ENCODE measurements around the gene MAN1C1. TPM values are rescaled to one million over a fixed set of nuclear protein-coding genes. Genes with fewer than 3 reads are reported as not detected.

Gene MAN1C1
- polyA plus RNA-seq, 4 donors: 14.5 to 21.7 (median 18.5) TPM

DNA sequence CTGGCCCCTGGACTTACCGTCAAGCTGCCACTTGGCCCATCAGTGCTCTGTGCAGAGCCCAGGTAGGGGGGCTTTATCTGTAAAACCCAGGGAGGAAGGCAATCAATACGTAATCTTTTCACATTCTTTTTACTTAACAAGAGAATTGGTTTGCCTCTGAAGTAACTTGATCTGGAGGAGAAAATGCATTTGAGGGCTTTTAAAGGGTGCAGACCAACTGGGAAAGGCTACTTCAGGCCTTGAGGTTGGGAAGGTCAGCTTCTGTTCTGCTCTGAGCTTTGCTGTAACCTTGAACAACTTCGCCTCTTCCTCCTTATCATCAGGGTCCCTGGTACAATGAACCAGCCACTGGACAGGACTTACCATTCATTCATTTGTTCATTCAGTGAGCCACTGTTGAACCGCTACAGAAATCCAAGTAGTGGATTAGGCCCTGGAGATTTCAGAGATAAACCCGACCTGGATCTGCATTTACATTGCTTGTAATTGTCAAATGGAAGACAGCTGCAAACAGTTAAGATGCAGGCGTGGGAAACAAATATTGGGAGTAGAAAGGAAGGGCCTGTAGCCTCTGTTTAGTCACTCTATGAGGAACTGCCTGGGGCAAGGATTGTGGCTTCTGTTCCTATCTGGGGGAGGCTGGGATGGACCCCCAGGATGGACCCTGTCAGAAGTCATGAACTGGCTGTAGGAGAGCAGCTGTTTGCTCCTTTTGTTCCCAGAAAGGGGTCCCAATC is 90.9 kb downstream of the MAN1C1 start:
- DNase-seq (ENCODE audit: low read depth in 4 of 4, low spot score in 2 of 4): no peak

DNA sequence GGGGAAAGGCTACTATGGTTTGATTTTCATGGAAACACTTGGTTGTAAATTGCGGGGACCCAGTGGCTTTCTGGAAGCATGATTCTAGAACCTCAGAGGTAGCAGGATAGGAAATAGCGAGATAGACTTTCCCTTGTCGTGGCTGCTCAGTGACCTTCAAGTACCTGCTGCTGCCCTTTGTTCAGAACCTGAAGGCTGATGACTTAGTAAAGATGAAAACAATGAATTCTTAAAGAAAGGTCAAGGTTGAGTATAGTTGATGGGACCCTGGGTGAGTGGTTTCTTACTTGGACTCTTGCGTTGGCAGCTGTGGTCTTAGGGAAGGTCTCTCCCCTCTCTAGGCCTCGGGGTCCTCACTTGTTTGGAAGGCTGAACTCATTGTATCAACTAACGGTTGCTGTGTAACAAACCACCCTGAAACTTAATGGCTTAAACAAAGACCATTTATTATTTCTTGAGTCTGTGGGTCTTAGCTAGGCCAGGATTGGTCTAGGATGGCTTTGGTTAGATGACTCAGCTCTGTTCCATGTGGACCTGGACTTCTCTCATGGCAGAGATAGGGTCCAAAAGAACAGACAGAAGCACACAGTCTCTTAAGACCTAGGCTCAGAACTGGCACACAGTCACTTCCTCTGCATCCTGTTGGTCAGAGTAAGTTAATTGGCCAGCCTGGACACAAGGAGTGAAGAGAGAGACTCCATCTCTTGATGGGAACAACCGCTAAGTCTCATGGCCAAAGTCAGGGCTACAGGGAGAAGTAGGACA is 94.2 kb downstream of the MAN1C1 start:
- no peak for DNase-seq (ENCODE audit: low read depth in 4 of 4, low spot score in 2 of 4)

DNA sequence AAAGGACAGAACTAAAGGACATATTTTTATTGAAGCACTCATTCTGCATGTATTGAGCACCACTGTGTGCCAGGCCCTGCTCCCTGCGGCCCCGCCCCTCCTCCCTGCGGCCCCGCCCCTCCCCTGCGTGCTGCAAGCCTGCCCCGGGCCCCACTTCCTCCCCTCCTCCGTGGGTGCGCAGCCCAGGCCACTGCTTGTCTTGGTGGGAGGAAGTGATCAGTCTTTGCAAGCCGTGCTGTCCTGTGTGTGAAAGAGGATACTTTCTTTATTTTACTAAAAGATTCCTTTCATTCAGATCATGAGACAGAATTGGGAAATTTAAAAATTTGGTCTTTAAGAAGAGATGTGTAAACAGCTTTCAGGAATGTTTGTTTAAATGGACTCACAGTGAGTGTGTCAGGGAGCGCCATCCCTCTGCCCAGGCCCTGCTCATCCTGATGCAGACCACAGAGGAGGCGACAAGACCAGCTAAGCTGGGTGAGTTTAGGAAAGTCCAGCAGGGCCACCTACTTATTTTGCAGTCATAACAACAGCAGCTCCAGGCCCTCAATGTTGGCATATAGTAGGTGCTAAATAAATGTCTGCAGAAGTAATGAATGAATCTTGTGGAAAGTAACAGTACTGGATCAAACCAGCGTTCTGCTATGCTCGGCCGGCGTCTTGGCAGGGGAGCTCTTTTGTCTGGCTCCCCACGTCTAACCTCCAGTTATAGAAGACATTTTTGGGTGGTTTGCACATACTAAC is 95.1 kb downstream of the MAN1C1 start:
- DNase-seq (ENCODE audit: low read depth in 4 of 4, low spot score in 2 of 4): no peak

DNA sequence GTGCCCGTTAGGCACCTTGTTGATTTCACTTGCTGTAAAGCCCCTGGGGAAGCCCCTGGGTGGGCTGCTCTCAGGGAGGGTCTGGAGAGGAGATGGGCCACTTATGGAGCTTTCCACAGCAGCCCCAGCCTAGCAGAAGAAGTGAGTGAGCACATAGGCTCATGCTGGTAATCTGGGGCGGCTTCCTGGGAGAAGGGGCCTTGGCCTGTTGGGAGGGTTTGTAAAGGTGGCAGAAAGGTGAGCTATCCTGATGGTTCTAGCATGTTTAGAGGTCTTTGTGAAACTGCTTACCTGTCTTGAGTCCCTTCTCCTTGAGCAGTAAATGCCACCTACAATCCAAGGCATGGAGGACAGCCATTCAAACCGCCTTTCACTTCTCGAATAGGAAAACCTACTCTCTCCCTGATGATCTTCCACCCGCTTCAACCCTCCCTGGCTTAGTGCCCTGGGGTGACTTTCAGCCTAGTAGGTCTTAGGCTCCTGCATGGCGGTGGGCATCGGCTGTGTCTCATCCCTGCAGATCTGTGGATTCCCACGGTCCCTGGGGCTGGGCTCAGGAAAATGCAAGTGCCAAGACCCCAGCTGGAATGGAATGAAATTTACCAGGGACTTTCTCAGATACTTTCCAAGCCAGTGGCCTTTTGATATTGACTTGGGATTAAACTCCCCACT is 95.8 kb downstream of the MAN1C1 start:
- no peak for DNase-seq (ENCODE audit: low read depth in 4 of 4, low spot score in 2 of 4)

DNA sequence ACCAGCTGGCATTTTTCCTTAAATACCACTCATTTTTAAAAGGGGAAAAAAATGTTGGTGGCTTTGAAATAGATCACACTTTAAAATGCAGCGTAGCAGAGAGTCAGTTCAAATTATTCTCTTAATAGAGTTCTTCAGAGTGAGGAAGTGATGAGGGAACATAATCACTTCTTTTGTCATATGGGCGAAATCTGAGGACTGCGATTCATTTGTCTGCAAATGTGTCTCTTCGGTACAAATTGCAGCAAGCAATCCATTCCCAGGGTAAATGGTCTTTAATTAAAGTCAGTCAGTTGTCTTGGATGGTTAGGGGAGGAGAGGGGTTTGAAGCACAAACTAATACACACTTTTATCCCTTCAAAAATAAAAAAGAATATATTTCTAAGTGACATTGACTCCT is 97.4 kb downstream of the MAN1C1 start:
- DNase-seq (ENCODE audit: low read depth in 4 of 4, low spot score in 2 of 4): no peak

DNA sequence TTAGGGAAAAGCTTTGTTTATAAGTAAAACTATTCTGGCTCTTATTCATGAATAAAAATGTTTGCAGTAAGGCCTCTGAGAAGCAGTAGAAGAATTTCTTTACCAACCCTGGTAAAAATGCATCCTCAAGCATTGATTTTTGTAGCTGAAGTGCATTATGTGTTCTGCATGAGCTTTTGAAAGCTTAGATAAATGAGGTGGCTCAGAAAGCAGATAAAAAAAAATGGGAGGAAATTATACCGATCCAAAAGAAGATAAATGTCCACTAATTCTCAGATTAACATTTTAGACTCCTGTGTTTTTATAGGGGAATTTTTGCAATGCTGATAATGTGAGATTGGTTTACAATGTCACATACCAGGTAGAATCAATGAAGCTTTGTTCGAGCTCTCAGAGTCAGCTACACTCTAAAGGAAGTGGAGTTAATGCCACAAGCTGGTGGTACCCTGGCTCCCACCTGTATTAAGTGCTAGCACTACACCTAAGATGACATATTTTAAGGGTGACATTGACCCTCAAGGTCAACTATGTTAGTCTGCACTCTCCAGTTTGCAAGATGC is 97.9 kb downstream of the MAN1C1 start:
- DNase-seq (ENCODE audit: low read depth in 4 of 4, low spot score in 2 of 4): no peak

DNA sequence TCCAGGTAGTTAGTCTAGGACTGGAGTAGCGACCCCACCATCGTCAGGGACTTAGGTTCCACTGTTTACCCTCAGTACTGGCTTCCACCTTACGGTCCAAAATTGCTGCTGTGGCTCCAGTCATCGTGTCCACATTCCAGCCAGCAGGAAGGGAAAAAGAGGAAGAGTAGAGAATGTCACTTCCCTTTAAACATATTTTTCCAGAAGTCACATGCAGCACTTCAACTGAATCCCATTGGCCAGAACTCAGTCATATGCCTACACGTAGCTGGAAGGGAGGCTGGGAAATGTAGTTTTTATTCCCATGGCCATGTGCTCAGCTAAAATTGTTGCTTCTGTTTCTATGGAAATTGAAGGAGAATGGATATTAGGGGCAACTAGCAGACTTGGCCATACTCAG is 99.3 kb downstream of the MAN1C1 start:
- DNase-seq (ENCODE audit: low read depth in 4 of 4, low spot score in 2 of 4): no peak

DNA sequence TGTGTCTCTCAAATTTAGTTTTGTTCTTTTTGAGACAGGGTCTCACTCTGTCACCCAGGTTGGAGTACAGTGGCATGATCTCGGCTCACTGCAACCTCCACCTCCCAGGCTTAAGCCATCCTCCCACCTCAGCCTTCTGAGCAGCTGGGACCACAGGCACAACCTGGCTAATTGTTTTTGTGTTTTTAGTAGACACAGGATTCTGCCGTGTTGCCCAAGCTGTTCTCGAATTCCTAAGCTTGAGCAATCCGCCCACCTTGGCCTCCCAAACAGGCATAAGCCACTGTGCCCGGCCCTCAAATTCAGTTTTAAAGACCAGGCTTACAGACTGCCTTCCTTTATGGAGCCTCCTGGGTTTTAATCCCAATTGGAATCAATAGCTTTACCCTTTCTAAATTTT is 99.7 kb downstream of the MAN1C1 start:
- DNase-seq (ENCODE audit: low read depth in 4 of 4, low spot score in 2 of 4): no peak

DNA sequence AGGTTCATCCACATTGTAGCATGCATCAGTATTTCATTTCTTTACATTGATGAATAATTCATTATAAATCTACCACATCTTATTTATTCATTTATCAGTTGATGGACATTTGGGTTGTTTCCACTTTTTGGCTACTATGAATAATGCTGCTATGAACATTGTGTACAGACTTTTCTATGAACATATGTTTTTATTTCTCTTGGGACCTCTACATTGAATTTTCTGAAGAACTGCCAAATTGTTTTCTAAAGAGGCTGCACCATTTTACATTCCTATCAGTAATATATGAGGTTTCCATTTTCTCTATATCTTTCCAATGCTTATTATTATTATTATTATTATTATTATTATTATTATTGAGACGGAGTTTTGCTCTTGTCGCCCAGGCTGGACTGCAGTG is 102.1 kb downstream of the MAN1C1 start:
- DNase-seq (ENCODE audit: low read depth in 4 of 4, low spot score in 2 of 4): no peak

DNA sequence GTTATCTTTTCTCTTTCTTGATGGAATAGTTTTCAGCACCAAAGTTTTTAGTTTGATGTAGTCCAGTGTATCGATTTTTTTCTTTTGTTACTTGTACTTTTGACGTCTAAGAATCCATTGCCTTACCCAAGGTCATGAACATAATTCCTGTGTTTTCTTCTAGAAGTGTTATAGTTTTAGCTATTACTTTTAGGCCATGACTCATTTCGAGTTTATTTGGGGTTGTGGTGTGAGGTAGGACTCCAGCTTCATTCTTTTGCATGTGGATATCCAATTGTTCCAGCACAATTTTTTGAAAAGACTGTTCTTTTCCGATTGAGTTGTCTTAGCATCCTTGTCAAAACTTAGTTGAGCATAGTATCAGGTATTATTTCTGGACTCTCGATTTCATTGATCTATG is 104.0 kb downstream of the MAN1C1 start:
- DNase-seq (ENCODE audit: low read depth in 4 of 4, low spot score in 2 of 4): no peak

DNA sequence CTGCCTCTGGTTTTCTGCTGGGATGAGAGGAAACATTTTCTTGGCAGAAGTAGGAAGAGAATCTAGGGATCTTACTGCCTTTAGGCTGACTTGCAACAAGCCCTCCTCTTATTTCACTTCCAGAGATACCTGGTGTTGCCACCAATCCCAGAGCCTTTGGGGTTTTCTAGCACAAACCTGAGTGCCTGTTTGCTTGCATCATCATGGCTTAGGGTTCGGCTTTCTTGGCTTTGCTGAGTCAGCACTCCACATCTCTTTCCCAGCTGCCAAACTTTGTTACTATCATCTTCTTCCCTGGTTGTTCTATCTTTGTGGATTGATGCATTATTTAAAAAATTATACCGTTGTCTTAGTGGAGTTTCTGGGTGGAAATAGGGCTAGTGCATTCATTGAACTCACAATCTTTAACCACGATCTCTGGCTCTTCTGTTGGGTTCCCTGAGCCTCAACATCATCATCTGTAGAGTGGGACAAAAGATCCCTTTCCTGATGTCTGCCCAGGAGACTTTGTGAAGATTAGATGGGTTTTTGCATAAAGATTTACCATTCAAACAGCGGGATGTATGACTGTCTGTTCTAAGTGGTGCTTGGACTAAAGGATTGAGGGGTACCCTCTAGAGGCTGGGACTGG is 106.8 kb downstream of the MAN1C1 start:
- no peak for DNase-seq (ENCODE audit: low read depth in 4 of 4, low spot score in 2 of 4)

DNA sequence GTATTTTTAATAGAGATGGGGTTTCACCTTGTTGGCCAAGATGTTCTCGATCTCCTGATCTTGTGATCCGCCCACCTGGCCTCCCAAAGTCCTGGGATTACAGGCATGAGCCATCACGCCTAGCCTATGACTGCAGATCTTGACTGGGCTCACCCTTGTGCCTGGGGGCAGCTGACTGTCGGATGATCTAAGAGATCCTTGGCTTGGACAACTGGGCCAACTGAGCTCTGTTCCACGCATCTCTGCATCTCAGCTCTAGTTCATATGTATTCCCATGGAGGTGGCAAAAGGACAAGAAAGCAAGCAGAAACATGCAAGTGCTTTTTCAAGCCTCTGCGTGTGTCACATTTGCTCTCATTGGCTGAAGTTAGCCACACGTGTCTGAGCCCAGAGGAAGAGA is 107.6 kb downstream of the MAN1C1 start:
- DNase-seq (ENCODE audit: low read depth in 4 of 4, low spot score in 2 of 4): no peak

DNA sequence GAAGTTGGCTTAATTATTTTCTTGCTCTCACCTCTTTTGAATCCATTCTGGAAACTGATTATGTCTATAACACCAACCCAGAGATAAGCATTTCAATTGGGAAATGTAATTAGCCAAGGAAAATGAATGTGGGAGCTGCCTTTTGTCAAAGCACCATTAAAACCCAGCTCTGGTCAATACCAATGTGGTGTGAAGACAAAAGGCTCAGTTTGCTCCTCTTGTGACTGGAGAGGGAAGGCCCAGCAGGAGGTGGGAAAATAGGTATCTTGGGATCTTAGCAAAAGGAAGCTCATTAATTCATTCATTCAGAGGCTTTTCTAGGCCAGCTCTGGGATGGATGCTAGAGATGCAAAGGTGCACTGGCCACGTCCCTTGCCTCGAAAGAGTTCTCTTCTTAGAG is 108.4 kb downstream of the MAN1C1 start:
- DNase-seq (ENCODE audit: low read depth in 4 of 4, low spot score in 2 of 4): no peak

DNA sequence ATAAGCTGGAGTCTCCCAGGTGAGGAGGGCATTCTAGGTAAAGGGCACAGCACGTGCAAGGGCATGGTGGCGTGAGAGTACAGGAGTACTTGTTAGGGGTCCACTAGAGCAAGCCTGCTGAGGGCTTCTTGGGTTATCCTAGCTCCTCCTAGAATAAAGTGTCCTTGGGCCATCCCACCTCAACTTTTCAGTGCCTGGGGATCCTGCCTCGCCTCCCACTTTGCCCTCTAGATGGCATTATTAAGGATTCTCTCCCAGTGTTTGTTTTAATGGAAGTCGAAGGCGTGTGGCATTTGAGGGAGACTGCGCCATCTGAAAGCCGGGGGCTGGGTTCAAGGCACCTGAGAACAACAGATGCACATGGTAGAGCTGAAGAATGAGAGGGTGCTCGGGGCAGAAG is 108.9 kb downstream of the MAN1C1 start:
- no peak for DNase-seq (ENCODE audit: low read depth in 4 of 4, low spot score in 2 of 4)

DNA sequence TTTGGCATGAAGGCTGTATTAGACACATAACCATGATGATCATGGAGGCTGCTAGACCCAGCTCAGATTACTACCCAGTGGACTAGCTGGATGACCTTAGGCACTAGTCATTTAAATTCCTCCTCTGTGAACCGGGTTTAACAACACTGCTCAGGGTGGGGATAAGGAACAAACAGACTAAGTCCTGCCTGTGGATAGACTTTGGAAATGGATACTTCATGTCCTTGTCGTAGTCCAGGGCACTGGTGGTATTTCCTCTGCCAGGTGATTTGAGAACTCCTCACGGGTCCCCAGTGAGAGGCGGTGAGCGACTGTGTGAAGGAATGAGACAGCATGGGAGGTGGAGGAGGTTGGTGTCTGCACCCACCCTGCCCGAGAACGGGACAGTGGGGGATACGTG is 110.5 kb downstream of the MAN1C1 start:
- DNase-seq (ENCODE audit: low read depth in 4 of 4, low spot score in 2 of 4): no peak

DNA sequence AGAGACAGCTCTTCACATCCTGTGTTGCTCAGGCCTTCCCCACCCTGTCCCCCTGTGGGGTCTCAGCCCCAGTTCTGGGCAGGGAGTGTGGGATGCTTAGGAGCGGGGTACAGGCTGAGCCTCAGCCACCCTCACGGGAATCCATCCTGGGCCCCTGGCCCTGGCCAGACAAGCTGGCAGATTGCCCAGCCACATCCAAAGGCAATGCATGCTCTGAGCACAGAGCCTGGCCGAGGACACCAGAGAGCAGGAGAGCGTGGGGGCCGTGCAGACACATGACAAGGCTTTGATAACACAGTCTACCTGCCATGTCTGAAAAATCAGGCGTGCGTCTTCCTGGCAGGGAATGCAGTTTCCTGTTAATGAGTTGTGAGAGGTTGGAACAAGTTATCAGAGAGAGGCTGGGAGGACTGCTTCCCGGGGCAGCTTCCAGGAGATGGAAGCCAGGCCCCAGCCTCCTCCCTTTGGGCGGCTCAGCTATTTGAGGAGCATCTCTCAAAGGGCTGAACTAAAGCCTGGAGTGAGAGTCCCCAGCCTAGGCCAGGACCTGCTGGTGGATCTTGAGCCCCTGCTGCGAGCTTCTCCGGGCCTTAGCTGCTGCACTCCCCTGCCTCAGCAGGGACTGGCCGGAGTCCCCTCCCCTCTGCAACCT is 111.2 kb downstream of the MAN1C1 start:
- no peak for DNase-seq (ENCODE audit: low read depth in 4 of 4, low spot score in 2 of 4)

DNA sequence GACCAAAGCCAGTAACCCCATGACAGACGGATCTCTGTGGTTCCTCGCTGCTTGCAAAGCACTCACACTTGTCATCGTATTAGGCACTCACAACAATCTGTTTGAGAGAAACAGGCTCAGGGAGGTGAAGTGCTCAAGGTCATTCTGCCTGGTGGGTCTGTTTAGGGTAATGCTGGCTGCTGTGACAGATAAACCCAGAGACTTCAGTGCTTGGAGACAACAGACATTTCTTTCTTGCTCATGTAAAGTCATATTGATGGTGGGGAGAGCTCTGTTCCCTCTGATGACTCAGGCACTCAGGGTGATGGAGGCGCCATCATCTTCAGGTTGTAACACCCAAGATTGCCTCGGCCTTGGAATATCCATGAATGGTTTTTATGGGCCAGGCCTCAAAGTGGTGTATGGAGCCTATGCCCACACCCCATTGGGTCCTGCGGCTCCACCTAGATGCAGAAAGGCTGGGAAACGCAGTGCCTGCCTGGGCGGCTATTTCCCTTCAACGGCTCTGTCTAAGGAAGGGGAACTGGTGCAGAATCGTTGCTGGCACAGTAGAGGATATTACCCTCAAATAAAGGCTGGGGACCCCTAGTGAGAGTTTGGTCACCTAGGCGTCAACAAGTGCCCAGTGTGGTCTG is 111.8 kb downstream of the MAN1C1 start:
- DNase-seq (ENCODE audit: low read depth in 4 of 4, low spot score in 2 of 4): no peak

DNA sequence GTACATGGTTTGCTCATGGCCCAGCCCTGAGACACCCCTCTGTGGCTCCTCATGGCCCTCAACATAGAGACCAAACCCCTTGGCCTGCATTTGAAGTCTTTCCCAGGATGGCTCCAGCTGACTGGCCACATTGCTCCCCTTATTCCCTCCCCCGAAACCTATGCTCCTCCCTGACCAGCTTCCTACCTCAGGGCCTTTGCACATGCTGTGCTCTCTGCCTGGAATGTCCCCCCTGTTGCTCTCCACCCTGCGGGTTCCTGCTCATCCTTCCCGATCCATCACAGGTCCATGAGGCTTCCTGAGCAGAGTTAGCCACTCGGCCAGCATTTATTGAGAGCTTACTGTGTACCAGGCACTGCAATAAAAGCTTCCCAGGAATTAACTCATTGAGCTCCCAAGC is 112.5 kb downstream of the MAN1C1 start:
- DNase-seq (ENCODE audit: low read depth in 4 of 4, low spot score in 2 of 4): no peak

All from left renal cortex interstitium (tissue), 4 donors.